ENCODE measurements around the gene KCND1.

DNA sequence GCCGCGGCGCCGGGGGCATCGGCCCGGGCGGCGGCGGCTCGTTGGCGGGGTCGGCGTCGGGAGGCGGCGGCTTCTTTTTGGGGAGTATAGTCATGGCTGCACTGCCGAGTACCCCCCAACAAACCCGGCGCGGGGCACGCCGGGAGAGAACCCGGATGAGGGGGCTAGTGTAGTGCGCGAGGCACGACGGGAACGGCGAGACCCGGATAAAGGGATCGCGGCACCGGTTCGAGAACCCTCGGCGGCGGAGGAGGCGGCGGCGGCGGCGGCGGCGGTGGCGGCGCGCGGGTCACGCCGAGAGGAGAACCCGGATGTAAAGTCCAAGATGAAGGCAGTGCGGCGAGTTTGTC, 14.2 kb downstream of the KCND1 start, which contains the start of gene OTUD5:
- TF ChIP-seq, protein P1, sequence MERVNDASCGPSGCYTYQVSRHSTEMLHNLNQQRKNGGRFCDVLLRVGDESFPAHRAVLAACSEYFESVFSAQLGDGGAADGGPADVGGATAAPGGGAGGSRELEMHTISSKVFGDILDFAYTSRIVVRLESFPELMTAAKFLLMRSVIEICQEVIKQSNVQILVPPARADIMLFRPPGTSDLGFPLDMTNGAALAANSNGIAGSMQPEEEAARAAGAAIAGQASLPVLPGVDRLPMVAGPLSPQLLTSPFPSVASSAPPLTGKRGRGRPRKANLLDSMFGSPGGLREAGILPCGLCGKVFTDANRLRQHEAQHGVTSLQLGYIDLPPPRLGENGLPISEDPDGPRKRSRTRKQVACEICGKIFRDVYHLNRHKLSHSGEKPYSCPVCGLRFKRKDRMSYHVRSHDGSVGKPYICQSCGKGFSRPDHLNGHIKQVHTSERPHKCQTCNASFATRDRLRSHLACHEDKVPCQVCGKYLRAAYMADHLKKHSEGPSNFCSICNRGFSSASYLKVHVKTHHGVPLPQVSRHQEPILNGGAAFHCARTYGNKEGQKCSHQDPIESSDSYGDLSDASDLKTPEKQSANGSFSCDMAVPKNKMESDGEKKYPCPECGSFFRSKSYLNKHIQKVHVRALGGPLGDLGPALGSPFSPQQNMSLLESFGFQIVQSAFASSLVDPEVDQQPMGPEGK (tag by site-specific recombination; IDR thresholded peaks at IDR 0.05), result no peak
- TF ChIP-seq, protein P2, sequence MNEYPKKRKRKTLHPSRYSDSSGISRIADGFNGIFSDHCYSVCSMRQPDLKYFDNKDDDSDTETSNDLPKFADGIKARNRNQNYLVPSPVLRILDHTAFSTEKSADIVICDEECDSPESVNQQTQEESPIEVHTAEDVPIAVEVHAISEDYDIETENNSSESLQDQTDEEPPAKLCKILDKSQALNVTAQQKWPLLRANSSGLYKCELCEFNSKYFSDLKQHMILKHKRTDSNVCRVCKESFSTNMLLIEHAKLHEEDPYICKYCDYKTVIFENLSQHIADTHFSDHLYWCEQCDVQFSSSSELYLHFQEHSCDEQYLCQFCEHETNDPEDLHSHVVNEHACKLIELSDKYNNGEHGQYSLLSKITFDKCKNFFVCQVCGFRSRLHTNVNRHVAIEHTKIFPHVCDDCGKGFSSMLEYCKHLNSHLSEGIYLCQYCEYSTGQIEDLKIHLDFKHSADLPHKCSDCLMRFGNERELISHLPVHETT (tag by site-specific recombination; IDR thresholded peaks at IDR 0.05), result no peak
- TF ChIP-seq, protein P3, sequence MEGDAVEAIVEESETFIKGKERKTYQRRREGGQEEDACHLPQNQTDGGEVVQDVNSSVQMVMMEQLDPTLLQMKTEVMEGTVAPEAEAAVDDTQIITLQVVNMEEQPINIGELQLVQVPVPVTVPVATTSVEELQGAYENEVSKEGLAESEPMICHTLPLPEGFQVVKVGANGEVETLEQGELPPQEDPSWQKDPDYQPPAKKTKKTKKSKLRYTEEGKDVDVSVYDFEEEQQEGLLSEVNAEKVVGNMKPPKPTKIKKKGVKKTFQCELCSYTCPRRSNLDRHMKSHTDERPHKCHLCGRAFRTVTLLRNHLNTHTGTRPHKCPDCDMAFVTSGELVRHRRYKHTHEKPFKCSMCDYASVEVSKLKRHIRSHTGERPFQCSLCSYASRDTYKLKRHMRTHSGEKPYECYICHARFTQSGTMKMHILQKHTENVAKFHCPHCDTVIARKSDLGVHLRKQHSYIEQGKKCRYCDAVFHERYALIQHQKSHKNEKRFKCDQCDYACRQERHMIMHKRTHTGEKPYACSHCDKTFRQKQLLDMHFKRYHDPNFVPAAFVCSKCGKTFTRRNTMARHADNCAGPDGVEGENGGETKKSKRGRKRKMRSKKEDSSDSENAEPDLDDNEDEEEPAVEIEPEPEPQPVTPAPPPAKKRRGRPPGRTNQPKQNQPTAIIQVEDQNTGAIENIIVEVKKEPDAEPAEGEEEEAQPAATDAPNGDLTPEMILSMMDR (tag by site-specific recombination; IDR thresholded peaks at IDR 0.05), result no peak
- TF ChIP-seq ZNF530 (tag by site-specific recombination; IDR thresholded peaks at IDR 0.05; ENCODE audit: low read depth), result no peak

Measured in HEK293 (cell line).